Measurements from ENCODE around the gene ASTN2.

Gene ASTN2

GRCh38 chr9:116952436-116952810 lies 462.4 kb downstream of the ASTN2 start:
- Histone ChIP-seq H3K4me3 (IDR thresholded peaks at IDR 0.05; ENCODE audit: insufficient read depth, low read depth, low read length) (no peak overlapping the region), H3K36me3 (ENCODE audit: insufficient read depth) (no peaks in the 10 kb centered on the region), H2AFZ (ENCODE audit: low read depth) (no peak overlapping the region), H3K4me1 (ENCODE audit: low read depth, poor library complexity, severe bottlenecking) (no peaks in the 10 kb centered on the region), H3K27ac (no peak overlapping the region), H3K79me2 (ENCODE audit: insufficient read depth, low read depth) (no peaks in the 10 kb centered on the region), H3K9ac (no peak overlapping the region), H3K4me2 (no peak overlapping the region), H3K27me3 (ENCODE audit: insufficient read depth, low read depth) (no peaks in the 10 kb centered on the region), H4K20me1 (ENCODE audit: insufficient read depth) (no peaks in the 10 kb centered on the region)
- TF ChIP-seq CTCF (conservative IDR thresholded peaks at IDR 0.05; ENCODE audit: low read depth, low read length) = no peak

GRCh38 chr9:116951588-116952435 lies 463.0 kb downstream of the ASTN2 start:
- H3K27me3 ChIP-seq (ENCODE audit: insufficient read depth, low read depth) = no peaks in the 10 kb centered on the region
- no peak overlapping the region for H3K9ac ChIP-seq
- no peak overlapping the region for H3K4me2 ChIP-seq
- H3K36me3 ChIP-seq (ENCODE audit: insufficient read depth) = no peaks in the 10 kb centered on the region
- no peaks in the 10 kb centered on the region for H3K79me2 ChIP-seq (ENCODE audit: insufficient read depth, low read depth)
- no peak overlapping the region for H2AFZ ChIP-seq (ENCODE audit: low read depth)
- H3K27ac ChIP-seq = no peak overlapping the region
- no peaks in the 10 kb centered on the region for H4K20me1 ChIP-seq (ENCODE audit: insufficient read depth)
- H3K4me3 ChIP-seq (IDR thresholded peaks at IDR 0.05; ENCODE audit: insufficient read depth, low read depth, low read length) = no peak overlapping the region
- TF ChIP-seq CTCF (conservative IDR thresholded peaks at IDR 0.05; ENCODE audit: low read depth, low read length) = no peak
- no peaks in the 10 kb centered on the region for H3K4me1 ChIP-seq (ENCODE audit: low read depth, poor library complexity, severe bottlenecking)

GRCh38 chr9:116945817-116946216 lies 469.0 kb downstream of the ASTN2 start:
- Histone ChIP-seq H3K36me3 (ENCODE audit: insufficient read depth) (no peaks in the 10 kb centered on the region), H3K27me3 (ENCODE audit: insufficient read depth, low read depth) (no peaks in the 10 kb centered on the region), H2AFZ (ENCODE audit: low read depth) (no peak overlapping the region), H3K4me3 (IDR thresholded peaks at IDR 0.05; ENCODE audit: insufficient read depth, low read depth, low read length) (no peak overlapping the region), H3K79me2 (ENCODE audit: insufficient read depth, low read depth) (no peaks in the 10 kb centered on the region), H3K4me2 (no peak overlapping the region), H3K27ac (no peak overlapping the region), H3K9ac (no peak overlapping the region), H4K20me1 (ENCODE audit: insufficient read depth) (no peaks in the 10 kb centered on the region), H3K4me1 (ENCODE audit: low read depth, poor library complexity, severe bottlenecking) (no peaks in the 10 kb centered on the region)
- TF ChIP-seq CTCF (conservative IDR thresholded peaks at IDR 0.05; ENCODE audit: low read depth, low read length) = no peak

GRCh38 chr9:116944714-116945534 lies 469.9 kb downstream of the ASTN2 start:
- no peaks in the 10 kb centered on the region for H3K36me3 ChIP-seq (ENCODE audit: insufficient read depth)
- no peak overlapping the region for H3K27ac ChIP-seq
- no peak overlapping the region for H3K9ac ChIP-seq
- H3K4me2 ChIP-seq = no peak overlapping the region
- no peak overlapping the region for H2AFZ ChIP-seq (ENCODE audit: low read depth)
- no peaks in the 10 kb centered on the region for H3K4me1 ChIP-seq (ENCODE audit: low read depth, poor library complexity, severe bottlenecking)
- no peaks in the 10 kb centered on the region for H3K27me3 ChIP-seq (ENCODE audit: insufficient read depth, low read depth)
- H4K20me1 ChIP-seq (ENCODE audit: insufficient read depth) = no peaks in the 10 kb centered on the region
- TF ChIP-seq CTCF (conservative IDR thresholded peaks at IDR 0.05; ENCODE audit: low read depth, low read length) = no peak
- H3K79me2 ChIP-seq (ENCODE audit: insufficient read depth, low read depth) = no peaks in the 10 kb centered on the region
- no peak overlapping the region for H3K4me3 ChIP-seq (IDR thresholded peaks at IDR 0.05; ENCODE audit: insufficient read depth, low read depth, low read length)
